HUES48 (cell line): Measurements from ENCODE around the gene VEZF1.

Experiments used
- H3K27ac ChIP-seq: one replicate; pipeline ENCODE4 v1.7.0; 2013; ENCODE audit warnings: low read depth, low read length, inconsistent platforms
- H3K27me3 ChIP-seq: 2 replicates; pipeline ENCODE4 v1.6.1; 2013; ENCODE audit warnings: mild to moderate bottlenecking, low read length; ENCODE audit not compliant: control insufficient read depth, insufficient read depth
- H3K36me3 ChIP-seq: 2 replicates; pipeline ENCODE4 v1.6.1; 2013; ENCODE audit warnings: low read length; ENCODE audit not compliant: control insufficient read depth, insufficient read depth
- H3K4me1 ChIP-seq: 2 replicates; pipeline ENCODE4 v1.6.1; 2013; ENCODE audit warnings: mild to moderate bottlenecking, low read length; ENCODE audit not compliant: control insufficient read depth, insufficient read depth
- H3K4me3 ChIP-seq: 2 replicates; pipeline ENCODE4 v1.5.1; 2013; ENCODE audit warnings: mild to moderate bottlenecking, low read depth, low read length
- H3K9ac ChIP-seq: 2 replicates; pipeline ENCODE4 v1.6.1; 2013; ENCODE audit warnings: mild to moderate bottlenecking, low read depth, low read length, moderate library complexity
- H3K9me3 ChIP-seq: 2 replicates; pipeline ENCODE4 v1.6.1; 2013; ENCODE audit warnings: low read length; ENCODE audit not compliant: control insufficient read depth, insufficient read depth

The VEZF1 gene

GRCh38 chr17:57987581-57988300 lies at the start of gene VEZF1:
Gene VEZF1 (minus strand): TSS chr17:57988254. CDS start chr17:57988111, 143 bp downstream.
- Histone ChIP-seq H3K4me3 (peak within 1 kb of the TSS; percentile 87), H3K36me3 (peaks cover 14% of the 10 kb centered on the region), H3K9me3 (no peaks in the 10 kb centered on the region), H3K4me1 (peaks cover 34% of the 10 kb centered on the region), H3K9ac (peak within 1 kb of the TSS; percentile 81), H3K27ac (peak within 1 kb of the TSS; percentile 95), H3K27me3 (no peaks in the 10 kb centered on the region)

- Histone ChIP-seq H3K4me1 (peaks cover 16% of the 10 kb centered on the region), H3K4me3 (no peak overlapping the region; the same call in 1 of the 2 replicates), H3K9ac (no peak overlapping the region), H3K27ac (peak overlapping the region; percentile 61), H3K36me3 (no peaks in the 10 kb centered on the region), H3K27me3 (no peaks in the 10 kb centered on the region), H3K9me3 (no peaks in the 10 kb centered on the region; the same call in 1 of the 2 replicates)
Observed at GRCh38 chr17:58032691-58033415, 44.8 kb upstream of the VEZF1 start.

- Histone ChIP-seq H3K9ac (no peak overlapping the region), H3K9me3 (no peaks in the 10 kb centered on the region; the same call in 1 of the 2 replicates), H3K36me3 (no peaks in the 10 kb centered on the region), H3K27ac (no peak overlapping the region), H3K4me3 (no peak overlapping the region), H3K27me3 (no peaks in the 10 kb centered on the region), H3K4me1 (peaks cover 14% of the 10 kb centered on the region)
Observed at GRCh38 chr17:58028578-58028977, 40.5 kb upstream of the VEZF1 start.

GRCh38 chr17:58020401-58020800 lies 32.3 kb upstream of the VEZF1 start:
- H3K36me3 ChIP-seq, result no peaks in the 10 kb centered on the region
- no peak overlapping the region for H3K9ac ChIP-seq
- H3K9me3 ChIP-seq, result no peaks in the 10 kb centered on the region
- H3K4me1 ChIP-seq, result 0 out of 2 replicates have a peak, but pooled peaks cover 7% of the 10 kb centered on the region
- H3K27ac ChIP-seq, result no peak overlapping the region
- H3K4me3 ChIP-seq, result no peak overlapping the region
- no peaks in the 10 kb centered on the region for H3K27me3 ChIP-seq

- Histone ChIP-seq H3K9ac (no peak overlapping the region), H3K4me3 (no peak overlapping the region), H3K27ac (no peak overlapping the region), H3K36me3 (no peaks in the 10 kb centered on the region), H3K9me3 (no peaks in the 10 kb centered on the region), H3K27me3 (no peaks in the 10 kb centered on the region), H3K4me1 (0 out of 2 replicates have a peak, but pooled peaks cover 7% of the 10 kb centered on the region)
Observed at GRCh38 chr17:58019521-58019920, 31.5 kb upstream of the VEZF1 start.

- Histone ChIP-seq H3K27me3 (no peaks in the 10 kb centered on the region), H3K36me3 (no peaks in the 10 kb centered on the region), H3K9ac (no peak overlapping the region), H3K9me3 (no peaks in the 10 kb centered on the region), H3K27ac (no peak overlapping the region), H3K4me1 (0 out of 2 replicates have a peak, but pooled peaks cover 7% of the 10 kb centered on the region), H3K4me3 (no peak overlapping the region)
Observed at GRCh38 chr17:58019039-58019438, 31.0 kb upstream of the VEZF1 start.

- Histone ChIP-seq H3K4me1 (peaks cover 6% of the 10 kb centered on the region; the same call in 1 of the 2 replicates), H3K27me3 (no peaks in the 10 kb centered on the region), H3K4me3 (no peak overlapping the region), H3K9me3 (no peaks in the 10 kb centered on the region), H3K27ac (no peak overlapping the region), H3K9ac (no peak overlapping the region), H3K36me3 (peaks cover 8% of the 10 kb centered on the region)
Observed at GRCh38 chr17:58010067-58010799, 22.2 kb upstream of the VEZF1 start.

- Histone ChIP-seq H3K27ac (peak overlapping the region; percentile 96), H3K36me3 (peaks cover 30% of the 10 kb centered on the region), H3K4me1 (peaks cover 25% of the 10 kb centered on the region), H3K9ac (peak overlapping the region; percentile 100), H3K27me3 (no peaks in the 10 kb centered on the region), H3K9me3 (no peaks in the 10 kb centered on the region), H3K4me3 (peak overlapping the region; percentile 97)
Observed at GRCh38 chr17:58007781-58008706, 20.0 kb upstream of the VEZF1 start.

GRCh38 chr17:58006924-58007780 lies 19.1 kb upstream of the VEZF1 start, which contains the start of gene SRSF1:
Gene SRSF1 (minus strand): TSS chr17:58007246. CDS start chr17:58007137, 109 bp downstream.
- peak within 1 kb of the TSS; percentile 100 for H3K9ac ChIP-seq
- peaks cover 39% of the 10 kb centered on the region for H3K36me3 ChIP-seq
- peak within 1 kb of the TSS; percentile 97 for H3K4me3 ChIP-seq
- peaks cover 28% of the 10 kb centered on the region for H3K4me1 ChIP-seq
- H3K27me3 ChIP-seq, result no peaks in the 10 kb centered on the region
- H3K9me3 ChIP-seq, result no peaks in the 10 kb centered on the region
- peak within 1 kb of the TSS; percentile 96 for H3K27ac ChIP-seq
